Measurements from ENCODE around the gene ARGLU1. TPM values are rescaled to one million over a fixed set of nuclear protein-coding genes. Genes with fewer than 3 reads are reported as not detected.

ARGLU1 gene
- total and polyA plus RNA-seq, 9 of the 15 experiments (the other 6 are each of a cell fraction or from before 2014, with no cell fraction given): 19.3 to 99.9 (median 49.3) TPM

DNA sequence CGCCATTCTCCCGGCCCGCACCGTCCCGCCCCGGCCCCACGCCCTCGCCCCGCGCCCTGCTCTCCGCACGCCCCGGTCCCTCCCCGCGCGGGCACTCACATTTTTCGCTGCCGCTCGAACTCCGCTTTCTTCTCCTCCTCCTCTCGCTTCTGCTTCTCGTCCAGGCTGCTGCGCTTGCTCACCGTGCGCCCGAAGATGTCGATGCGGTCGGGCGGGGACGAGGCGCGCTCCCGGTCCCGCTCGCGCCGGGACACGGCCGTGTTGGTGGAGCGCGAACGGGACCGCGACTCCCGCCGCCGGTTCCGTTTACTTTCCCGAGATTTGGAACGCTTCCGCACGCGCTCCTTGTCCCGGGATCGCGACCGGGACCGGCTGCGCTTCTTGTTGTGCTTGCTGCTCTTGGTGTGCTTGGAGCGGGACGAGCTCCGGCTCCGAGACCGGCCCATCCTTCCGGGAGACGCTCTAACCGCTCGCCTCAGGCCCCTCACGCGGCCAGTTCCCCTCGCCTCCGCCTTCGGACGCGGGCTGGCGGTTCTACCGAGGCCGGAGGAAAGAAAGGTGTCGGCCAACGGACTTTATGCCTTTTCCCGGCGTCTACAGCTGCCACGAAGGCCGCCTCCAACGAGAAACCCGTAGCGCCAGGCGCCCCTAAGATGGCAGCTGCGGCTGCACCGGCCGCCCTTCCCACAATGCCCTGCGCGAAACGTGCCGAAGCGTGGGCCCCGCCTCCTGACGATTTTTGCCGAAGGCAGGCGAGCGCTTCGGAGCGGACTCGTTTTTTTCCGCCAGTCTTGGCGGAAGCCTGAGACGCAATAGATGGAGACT lies at the start of gene ARGLU1 (continued):
- TF ChIP-seq, protein P1, sequence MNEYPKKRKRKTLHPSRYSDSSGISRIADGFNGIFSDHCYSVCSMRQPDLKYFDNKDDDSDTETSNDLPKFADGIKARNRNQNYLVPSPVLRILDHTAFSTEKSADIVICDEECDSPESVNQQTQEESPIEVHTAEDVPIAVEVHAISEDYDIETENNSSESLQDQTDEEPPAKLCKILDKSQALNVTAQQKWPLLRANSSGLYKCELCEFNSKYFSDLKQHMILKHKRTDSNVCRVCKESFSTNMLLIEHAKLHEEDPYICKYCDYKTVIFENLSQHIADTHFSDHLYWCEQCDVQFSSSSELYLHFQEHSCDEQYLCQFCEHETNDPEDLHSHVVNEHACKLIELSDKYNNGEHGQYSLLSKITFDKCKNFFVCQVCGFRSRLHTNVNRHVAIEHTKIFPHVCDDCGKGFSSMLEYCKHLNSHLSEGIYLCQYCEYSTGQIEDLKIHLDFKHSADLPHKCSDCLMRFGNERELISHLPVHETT (CRISPR knock-in tag; conservative IDR thresholded peaks at IDR 0.05 in 1 of 2, IDR thresholded peaks at IDR 0.05 in 1 of 2): peak in 1 of 2 experiments; percentile 39; a peak in 1 of 4 replicates
- TF ChIP-seq ATF1 (CRISPR knock-in tag; IDR thresholded peaks at IDR 0.05): no peak
- 0 out of 2 replicates have a peak, but pooled peaks have one; percentile 23 for TF ChIP-seq ATF1 (tag; IDR thresholded peaks at IDR 0.05)
- TF ChIP-seq YY1 (IDR thresholded peaks at IDR 0.05; ENCODE audit: borderline replicate concordance in 1 of 3, control insufficient read depth in 1 of 3, extremely low read depth in 1 of 3, insufficient read depth in 3 of 3, insufficient read length in 1 of 3, insufficient replicate concordance in 2 of 3, low read depth in 1 of 3, low read length in 2 of 3): peak; percentile 42 to 93 (median 87)
- TF ChIP-seq MYC (IDR thresholded peaks at IDR 0.05; ENCODE audit: low read depth, low read length): peak; percentile 64; the same call in 1 of the 2 replicates
- TF ChIP-seq MYC (CRISPR knock-in tag; IDR thresholded peaks at IDR 0.05; ENCODE audit: borderline replicate concordance, low read depth): peak; percentile 40; the same call in 1 of the 2 replicates
- peak; percentile 94 for TF ChIP-seq POLR2G (IDR thresholded peaks at IDR 0.05; ENCODE audit: low read depth, low read length)
- TF ChIP-seq CBX8 (IDR thresholded peaks at IDR 0.05; ENCODE audit: borderline replicate concordance, extremely low read depth, low read depth, low read length, poor library complexity, severe bottlenecking): no peak
- TF ChIP-seq FOXP1 (CRISPR knock-in tag; IDR thresholded peaks at IDR 0.05): 0 out of 2 replicates have a peak, but pooled peaks have one; percentile 48
- peak; percentile 92 for TF ChIP-seq POLR2A (conservative IDR thresholded peaks at IDR 0.05)
- TF ChIP-seq, protein P2, sequence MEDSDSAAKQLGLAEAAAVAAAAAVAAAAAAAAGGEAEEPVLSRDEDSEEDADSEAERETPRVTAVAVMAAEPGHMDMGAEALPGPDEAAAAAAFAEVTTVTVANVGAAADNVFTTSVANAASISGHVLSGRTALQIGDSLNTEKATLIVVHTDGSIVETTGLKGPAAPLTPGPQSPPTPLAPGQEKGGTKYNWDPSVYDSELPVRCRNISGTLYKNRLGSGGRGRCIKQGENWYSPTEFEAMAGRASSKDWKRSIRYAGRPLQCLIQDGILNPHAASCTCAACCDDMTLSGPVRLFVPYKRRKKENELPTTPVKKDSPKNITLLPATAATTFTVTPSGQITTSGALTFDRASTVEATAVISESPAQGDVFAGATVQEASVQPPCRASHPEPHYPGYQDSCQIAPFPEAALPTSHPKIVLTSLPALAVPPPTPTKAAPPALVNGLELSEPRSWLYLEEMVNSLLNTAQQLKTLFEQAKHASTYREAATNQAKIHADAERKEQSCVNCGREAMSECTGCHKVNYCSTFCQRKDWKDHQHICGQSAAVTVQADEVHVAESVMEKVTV (CRISPR knock-in tag; IDR thresholded peaks at IDR 0.05): peak; percentile 99
- TF ChIP-seq ZNF561 (CRISPR knock-in tag; conservative IDR thresholded peaks at IDR 0.05): no peak
- TF ChIP-seq, protein P3, sequence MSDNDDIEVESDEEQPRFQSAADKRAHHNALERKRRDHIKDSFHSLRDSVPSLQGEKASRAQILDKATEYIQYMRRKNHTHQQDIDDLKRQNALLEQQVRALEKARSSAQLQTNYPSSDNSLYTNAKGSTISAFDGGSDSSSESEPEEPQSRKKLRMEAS (CRISPR knock-in tag; IDR thresholded peaks at IDR 0.05): peak; percentile 29; the same call in 1 of the 2 replicates
- TF ChIP-seq NFRKB (IDR thresholded peaks at IDR 0.05; ENCODE audit: low read depth): 0 out of 2 replicates have a peak, but pooled peaks have one; percentile 33
- TF ChIP-seq SIN3A (IDR thresholded peaks at IDR 0.05; ENCODE audit: borderline replicate concordance in 2 of 2, control insufficient read depth in 1 of 2, low read depth in 2 of 2, low read length in 2 of 2): peak in 1 of 2 experiments; percentile 27; a peak in 1 of 4 replicates
- peak; percentile 68 to 76 for TF ChIP-seq NRF1 (conservative IDR thresholded peaks at IDR 0.05 in 1 of 2, IDR thresholded peaks at IDR 0.05 in 1 of 2)
- TF ChIP-seq, protein P4, sequence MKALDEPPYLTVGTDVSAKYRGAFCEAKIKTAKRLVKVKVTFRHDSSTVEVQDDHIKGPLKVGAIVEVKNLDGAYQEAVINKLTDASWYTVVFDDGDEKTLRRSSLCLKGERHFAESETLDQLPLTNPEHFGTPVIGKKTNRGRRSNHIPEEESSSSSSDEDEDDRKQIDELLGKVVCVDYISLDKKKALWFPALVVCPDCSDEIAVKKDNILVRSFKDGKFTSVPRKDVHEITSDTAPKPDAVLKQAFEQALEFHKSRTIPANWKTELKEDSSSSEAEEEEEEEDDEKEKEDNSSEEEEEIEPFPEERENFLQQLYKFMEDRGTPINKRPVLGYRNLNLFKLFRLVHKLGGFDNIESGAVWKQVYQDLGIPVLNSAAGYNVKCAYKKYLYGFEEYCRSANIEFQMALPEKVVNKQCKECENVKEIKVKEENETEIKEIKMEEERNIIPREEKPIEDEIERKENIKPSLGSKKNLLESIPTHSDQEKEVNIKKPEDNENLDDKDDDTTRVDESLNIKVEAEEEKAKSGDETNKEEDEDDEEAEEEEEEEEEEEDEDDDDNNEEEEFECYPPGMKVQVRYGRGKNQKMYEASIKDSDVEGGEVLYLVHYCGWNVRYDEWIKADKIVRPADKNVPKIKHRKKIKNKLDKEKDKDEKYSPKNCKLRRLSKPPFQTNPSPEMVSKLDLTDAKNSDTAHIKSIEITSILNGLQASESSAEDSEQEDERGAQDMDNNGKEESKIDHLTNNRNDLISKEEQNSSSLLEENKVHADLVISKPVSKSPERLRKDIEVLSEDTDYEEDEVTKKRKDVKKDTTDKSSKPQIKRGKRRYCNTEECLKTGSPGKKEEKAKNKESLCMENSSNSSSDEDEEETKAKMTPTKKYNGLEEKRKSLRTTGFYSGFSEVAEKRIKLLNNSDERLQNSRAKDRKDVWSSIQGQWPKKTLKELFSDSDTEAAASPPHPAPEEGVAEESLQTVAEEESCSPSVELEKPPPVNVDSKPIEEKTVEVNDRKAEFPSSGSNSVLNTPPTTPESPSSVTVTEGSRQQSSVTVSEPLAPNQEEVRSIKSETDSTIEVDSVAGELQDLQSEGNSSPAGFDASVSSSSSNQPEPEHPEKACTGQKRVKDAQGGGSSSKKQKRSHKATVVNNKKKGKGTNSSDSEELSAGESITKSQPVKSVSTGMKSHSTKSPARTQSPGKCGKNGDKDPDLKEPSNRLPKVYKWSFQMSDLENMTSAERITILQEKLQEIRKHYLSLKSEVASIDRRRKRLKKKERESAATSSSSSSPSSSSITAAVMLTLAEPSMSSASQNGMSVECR (CRISPR knock-in tag; IDR thresholded peaks at IDR 0.05): peak; percentile 26; the same call in 1 of the 2 replicates
